Urothelium cell line (cell line): ENCODE measurements around the gene SPOCK3.

Experiments used
- DNase-seq: peaks from one replicate; pipeline ENCODE4 v3.0.0; 2011; ENCODE audit warnings: low spot score, mixed read lengths
- FAIRE-seq: peaks from 2 replicates; lab custom pipeline; 2011; peaks lifted over from hg19 to GRCh38; lab: Jason Lieb, UNC

SPOCK3 gene

DNA sequence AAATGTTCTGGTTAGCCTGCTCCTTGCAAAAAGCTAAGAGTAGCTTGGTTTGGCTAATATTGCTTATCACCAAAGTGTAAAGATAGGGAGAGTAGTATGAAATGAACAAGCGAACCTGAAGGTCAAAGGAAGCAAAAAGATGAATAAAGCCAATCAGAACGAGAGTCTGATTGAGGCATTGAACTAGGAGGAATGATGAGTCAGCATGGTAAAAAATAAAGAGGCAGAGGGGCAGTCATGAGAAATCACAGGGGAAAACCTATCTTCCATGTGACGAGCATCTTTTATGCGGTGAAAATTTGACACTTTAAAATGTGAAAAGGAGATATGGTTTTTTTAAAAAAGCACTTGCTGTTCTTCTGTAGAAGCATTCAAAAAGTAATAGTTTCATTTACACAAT, 533.7 kb downstream of the SPOCK3 start:
- no peak for DNase-seq
- FAIRE-seq, result no peak

GRCh38 chr4:166688835-166689234, 545.5 kb downstream of the SPOCK3 start:
- DNase-seq (no peak), FAIRE-seq (no peak)

- FAIRE-seq (no peak), DNase-seq (no peak)
Measured at GRCh38 chr4:166687828-166688227, 546.5 kb downstream of the SPOCK3 start.
